Tibial artery (tissue), 4 donors: ENCODE measurements around the gene UTS2.

Experiments
- DNase-seq, 2 donors: peaks; one replicate each; pipeline ENCODE4 v3.0.0-alpha.2; 2019
- H3K27ac ChIP-seq, 2 donors: fragments of 200-600 bp; sonication (generic) in 1 of 2; 1 replicate in 1 of 2; 2 replicates in 1 of 2; pipeline ENCODE4 v1.5.1; 2018 to 2019; ENCODE audit warnings: mild to moderate bottlenecking in 1 of 2
- H3K27me3 ChIP-seq, 2 donors: fragments of 200-600 bp; sonication (generic) in 1 of 2; one replicate each; pipeline versions ENCODE4 v1.5.1 to v1.6.0; 2016 to 2019
- H3K36me3 ChIP-seq, 3 donors: fragments of 200-600 bp; sonication (generic) in 2 of 3; one replicate each; pipeline ENCODE4 v1.5.1; 2016 to 2019; ENCODE audit warnings: mild to moderate bottlenecking in 2 of 3
- H3K4me1 ChIP-seq, 4 donors: fragments of 200-600 bp; sonication (generic) in 2 of 4; 1 replicate in 3 of 4; 2 replicates in 1 of 4; pipeline ENCODE4 v1.5.1; 2016 to 2019
- H3K4me3 ChIP-seq, 2 donors: fragments of 200-600 bp; sonication (generic) in 1 of 2; 1 replicate in 1 of 2; 2 replicates in 1 of 2; pipeline ENCODE4 v1.5.1; 2018 to 2019; ENCODE audit warnings: mild to moderate bottlenecking in 2 of 2
- H3K9me3 ChIP-seq, 3 donors: fragments of 200-600 bp; sonication (generic) in 1 of 3; one replicate each; pipeline ENCODE4 v1.5.1; 2016 to 2019
- CTCF ChIP-seq, 2 experiments: fragments of 200-600 bp in 1 of 2; fragments of 450-650 bp in 1 of 2; IDR thresholded peaks; one replicate each; pipeline ENCODE4 v1.5.1; 2017 to 2019; ENCODE audit warnings: antibody characterized with exemption in 2 of 2, mild to moderate bottlenecking in 1 of 2, moderate library complexity in 1 of 2
- intact Hi-C: fragments of 100-400 bp; cut with DNase I; formaldehyde crosslinking; loops from one replicate; pipeline ENCODE4 v1.15.0; 2023; ENCODE audit warnings: low total_unique reads

UTS2 gene

GRCh38 chr1:7869136-7869920, 16.5 kb upstream of the UTS2 start:
- TF ChIP-seq CTCF (IDR thresholded peaks at IDR 0.05): no peak
- no peak for DNase-seq
- no peak overlapping the region for H3K27ac ChIP-seq
- no peaks in the 10 kb centered on the region for H3K9me3 ChIP-seq
- H3K36me3 ChIP-seq: no peaks in the 10 kb centered on the region
- intact Hi-C loops: no loop called here
- no peak overlapping the region for H3K4me3 ChIP-seq
- no peaks in the 10 kb centered on the region for H3K4me1 ChIP-seq
- H3K27me3 ChIP-seq: peaks cover 0 to 5% of the 10 kb centered on the region in 2 donors

- H3K36me3 ChIP-seq: no peaks in the 10 kb centered on the region
- no peak overlapping the region for H3K27ac ChIP-seq
- H3K4me1 ChIP-seq: no peaks in the 10 kb centered on the region
- H3K27me3 ChIP-seq: peaks cover 0 to 5% of the 10 kb centered on the region in 2 donors
- intact Hi-C loops: no loop called here
- no peaks in the 10 kb centered on the region for H3K9me3 ChIP-seq
- no peak for TF ChIP-seq CTCF (IDR thresholded peaks at IDR 0.05)
- no peak overlapping the region for H3K4me3 ChIP-seq
- DNase-seq: no peak
These were observed 15.4 kb upstream of the UTS2 start for GRCh38 chr1:7868070-7868780.

- TF ChIP-seq CTCF (IDR thresholded peaks at IDR 0.05): no peak
- intact Hi-C loops: no loop called here
- no peak for DNase-seq
These were observed 13.1 kb upstream of the UTS2 start for GRCh38 chr1:7865978-7866377.

GRCh38 chr1:7863756-7864328, 11.0 kb upstream of the UTS2 start:
- DNase-seq: no peak
- no peaks in the 10 kb centered on the region for H3K36me3 ChIP-seq
- intact Hi-C loops: no loop called here
- peaks cover 0 to 5% of the 10 kb centered on the region in 2 donors for H3K27me3 ChIP-seq
- H3K27ac ChIP-seq: no peak overlapping the region
- no peaks in the 10 kb centered on the region for H3K4me1 ChIP-seq
- no peak for TF ChIP-seq CTCF (IDR thresholded peaks at IDR 0.05)
- no peak overlapping the region for H3K4me3 ChIP-seq
- H3K9me3 ChIP-seq: no peaks in the 10 kb centered on the region

More at GRCh38 chr1:7865978-7866377, 13.1 kb upstream of the UTS2 start:
- Histone ChIP-seq H3K4me3 (no peak overlapping the region), H3K27me3 (peaks cover 0 to 5% of the 10 kb centered on the region in 2 donors), H3K27ac (no peak overlapping the region), H3K4me1 (no peaks in the 10 kb centered on the region), H3K36me3 (no peaks in the 10 kb centered on the region), H3K9me3 (no peaks in the 10 kb centered on the region)

- Histone ChIP-seq H3K27me3 (peaks cover 0 to 5% of the 10 kb centered on the region in 2 donors), H3K9me3 (no peaks in the 10 kb centered on the region), H3K27ac (no peak overlapping the region), H3K4me1 (no peaks in the 10 kb centered on the region), H3K4me3 (no peak overlapping the region), H3K36me3 (no peaks in the 10 kb centered on the region)
- no peak for TF ChIP-seq CTCF (IDR thresholded peaks at IDR 0.05)
- intact Hi-C loops: no loop called here
- no peak for DNase-seq
These were observed 9.6 kb upstream of the UTS2 start for GRCh38 chr1:7862211-7863060.
